Thyroid gland (tissue), 4 donors: ENCODE results near the gene NUTM2F. TPM values are rescaled to one million over a fixed set of nuclear protein-coding genes. Genes with fewer than 3 reads are reported as not detected.
"Not testable (repeated sequence)": the region's sequence is repeated elsewhere in the genome, so short reads cannot be mapped to it uniquely, and the experiment has no call there.

Source experiments
- DNase-seq, 2 donors: peaks; one replicate each; pipeline ENCODE4 v3.0.0-alpha.2; 2019
- H3K27ac ChIP-seq, 3 donors: fragments of 200-600 bp; sonication (generic); 1 replicate in 2 of 3; 2 replicates in 1 of 3; pipeline ENCODE4 v1.5.1; 2016 to 2019; ENCODE audit warnings: mild to moderate bottlenecking in 1 of 3, moderate library complexity in 1 of 3
- H3K27me3 ChIP-seq: fragments of 200-600 bp; sonication (generic); one replicate; pipeline ENCODE4 v1.5.1; 2019
- H3K36me3 ChIP-seq, 2 donors: fragments of 200-600 bp; sonication (generic); one replicate each; pipeline ENCODE4 v1.5.1; 2016 to 2019
- H3K4me1 ChIP-seq, 2 donors: fragments of 200-600 bp; sonication (generic); one replicate each; pipeline ENCODE4 v1.5.1; 2017 to 2019
- H3K4me3 ChIP-seq, 3 donors: fragments of 200-600 bp; sonication (generic); replicated peaks in 1 of 3; 1 replicate in 2 of 3; 2 replicates in 1 of 3; pipeline ENCODE4 v1.5.1; 2016; ENCODE audit warnings: mild to moderate bottlenecking in 1 of 3
- H3K9me3 ChIP-seq: fragments of 200-600 bp; sonication (generic); one replicate; pipeline ENCODE4 v1.5.1; 2017
- CTCF ChIP-seq, 6 experiments: fragments of 200-600 bp in 3 of 6; fragments of 450-650 bp in 3 of 6; sonication (generic) in 3 of 6; IDR thresholded peaks; one replicate each; pipeline ENCODE4 v1.5.1; 2016 to 2019; ENCODE audit warnings: antibody characterized with exemption in 6 of 6, mild to moderate bottlenecking in 2 of 6, inconsistent platforms in 1 of 6, moderate library complexity in 1 of 6
- POLR2A ChIP-seq, 2 donors: fragments of 450-650 bp; IDR thresholded peaks; one replicate each; pipeline ENCODE4 v1.6.1; 2017; ENCODE audit warnings: antibody characterized with exemption in 2 of 2, mild to moderate bottlenecking in 2 of 2, moderate library complexity in 1 of 2
- WGBS, 2 donors: methylation state at CpG; one replicate each; pipeline ENCODE4 v1.1.5; 2017; 5-methylcytosine and 5-hydroxymethylcytosine counted together
- intact Hi-C: fragments of 100-400 bp; cut with DNase I; formaldehyde crosslinking; loops from one replicate; pipeline ENCODE4 v1.15.1; 2023
- total RNA-seq, 4 donors: library from RNA; depleted of rRNA; stranded (reverse); fragments of >200 nt; gene quantifications; one replicate each; pipeline ENCODE4 v1.2.3, GENCODE V29; 2016

The NUTM2F gene
- total RNA-seq, 4 donors from 2014 or later: not detected

DNA sequence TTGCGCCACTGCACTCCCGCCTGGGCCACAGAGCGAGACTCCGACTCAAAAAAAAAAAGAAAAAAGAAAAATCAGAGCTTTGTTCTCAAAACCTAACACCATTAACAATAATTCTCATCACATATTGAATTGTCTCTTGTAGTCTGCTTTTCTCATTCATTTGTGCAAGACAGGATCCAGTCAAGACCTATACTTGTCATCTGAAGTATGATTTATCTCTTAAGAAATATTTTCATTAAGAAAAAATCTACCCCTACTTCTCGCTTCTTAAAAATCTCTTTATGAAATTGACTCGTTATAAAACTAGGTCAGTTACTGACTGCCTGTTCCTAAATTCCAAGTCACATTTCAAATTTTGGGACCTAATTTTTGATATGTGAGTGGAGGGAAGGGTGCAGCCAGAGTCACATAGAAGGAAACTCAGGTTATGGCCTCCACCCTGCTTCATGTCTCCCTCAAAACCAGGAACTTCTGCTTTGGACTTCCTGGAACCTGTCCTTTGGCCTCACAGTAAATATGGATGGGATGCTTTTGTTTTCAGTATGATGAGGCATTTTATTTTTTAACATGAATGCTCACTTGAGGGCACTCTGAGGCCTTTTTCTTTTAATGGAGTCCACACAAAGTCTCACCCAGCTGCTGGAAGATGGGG, 50.4 kb downstream of the NUTM2F start:
- Histone ChIP-seq H3K36me3 (peaks cover 3 to 4% of the 10 kb centered on the region in 2 donors), H3K9me3 (no peaks in the 10 kb centered on the region), H3K4me3 (no peak overlapping the region), H3K27ac (no peak overlapping the region), H3K27me3 (no peaks in the 10 kb centered on the region), H3K4me1 (no peaks in the 10 kb centered on the region)
- 97 to 98% methylated on average over 6 of the region's 6 CpGs for WGBS, 2 donors
- TF ChIP-seq CTCF (IDR thresholded peaks at IDR 0.05) (no peak), POLR2A (IDR thresholded peaks at IDR 0.05) (no peak)
- intact Hi-C loops: no loop called here
- no peak for DNase-seq

- intact Hi-C loops, H3K27me3 ChIP-seq, H3K4me1 ChIP-seq, DNase-seq, H3K4me3 ChIP-seq, H3K27ac ChIP-seq, H3K9me3 ChIP-seq, H3K36me3 ChIP-seq: not testable (repeated sequence)
- 97 to 98% methylated on average over 4 of the region's 4 CpGs for WGBS, 2 donors
Measured at GRCh38 chr9:94277029-94277428, 51.4 kb downstream of the NUTM2F start.

- Histone ChIP-seq H3K9me3 (no peaks in the 10 kb centered on the region), H3K27ac (no peak overlapping the region), H3K36me3 (no peaks in the 10 kb centered on the region), H3K27me3 (no peaks in the 10 kb centered on the region), H3K4me1 (no peaks in the 10 kb centered on the region), H3K4me3 (no peak overlapping the region)
- 95 to 100% methylated on average over 1 of the region's 1 CpG for WGBS, 2 donors
- no peak for TF ChIP-seq POLR2A (IDR thresholded peaks at IDR 0.05)
- TF ChIP-seq CTCF (IDR thresholded peaks at IDR 0.05): no peak
- no peak for DNase-seq
- intact Hi-C loops: no loop called here
Measured at GRCh38 chr9:94270009-94270408, 58.4 kb downstream of the NUTM2F start.

DNA sequence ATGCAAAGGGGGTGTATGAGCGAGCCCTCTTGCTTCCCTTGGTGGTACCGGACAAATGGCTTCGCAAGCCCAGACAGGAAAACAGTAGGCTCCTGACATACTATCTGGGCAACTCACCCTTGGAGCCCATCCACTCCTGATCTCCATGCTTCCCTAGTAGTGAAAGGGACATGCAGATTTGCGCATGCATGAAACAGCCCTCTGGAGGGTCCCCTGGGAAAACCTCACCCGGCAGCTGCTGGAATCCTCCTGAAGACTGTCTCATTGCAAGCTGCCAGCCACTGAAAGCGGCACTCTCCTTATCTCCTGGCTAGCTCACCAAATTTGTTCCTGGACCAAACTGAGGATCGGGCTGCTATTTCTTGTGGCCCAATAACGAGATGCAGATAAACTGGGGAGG, 59.2 kb downstream of the NUTM2F start:
- H3K4me1 ChIP-seq: no peaks in the 10 kb centered on the region
- no peaks in the 10 kb centered on the region for H3K27me3 ChIP-seq
- WGBS, 2 donors: 92 to 96% methylated on average over 6 to 8 of the region's 8 CpGs
- H3K4me3 ChIP-seq: no peak overlapping the region
- intact Hi-C loops: no loop called here
- no peak for DNase-seq
- H3K36me3 ChIP-seq: no peaks in the 10 kb centered on the region
- TF ChIP-seq POLR2A (IDR thresholded peaks at IDR 0.05) (no peak), CTCF (IDR thresholded peaks at IDR 0.05) (no peak)
- H3K27ac ChIP-seq: no peak overlapping the region
- H3K9me3 ChIP-seq: no peaks in the 10 kb centered on the region

Other genes with a start within 250 kb of the NUTM2F start
- 10 to 100 TPM in 3 of 4 donors, 1 to 10 TPM in 1; 7.5 to 25.2 (median 10.8) TPM for gene PTPDC1, start 244.2 kb downstream of the NUTM2F start, total RNA-seq
- 10 to 100 TPM in 3 of 4 donors, 1 to 10 TPM in 1; 8.9 to 27.3 (median 13.8) TPM for gene ZNF169, start 69.3 kb downstream of the NUTM2F start, total RNA-seq
- not detected for gene PCAT7, start 226.4 kb upstream of the NUTM2F start, total RNA-seq